B cell (primary cell): ENCODE data around the gene TRPV2. TPM values are rescaled to one million over a fixed set of nuclear protein-coding genes. Genes with fewer than 3 reads are reported as not detected.

Source experiments
- ATAC-seq: fragments of 200-7000 bp; cut with Tn5 transposase; one replicate; pipeline ENCODE4 v1.10.0; 2021; ENCODE audit warnings: low read depth, mild to moderate bottlenecking, moderate number of reproducible peaks, moderate library complexity
- CTCF ChIA-PET: fragments of 350-600 bp; sonication (Branson Sonifier 250); formaldehyde crosslinking; loops from one replicate; lab custom pipeline; 2021; ENCODE audit warnings: antibody characterized with exemption, inconsistent platforms; lab: Charles Lee
- POLR2A ChIA-PET: fragments of 350-600 bp; sonication (Branson Sonifier 250); formaldehyde crosslinking; loops from one replicate; lab custom pipeline; 2021; ENCODE audit warnings: antibody characterized with exemption; lab: Charles Lee
- DNase-seq: peaks from one replicate; pipeline ENCODE4 v3.0.0; 2013
- H2AFZ ChIP-seq: 2 replicates; pipeline ENCODE4 v1.6.1; 2012; ENCODE audit warnings: mild to moderate bottlenecking, low read depth, low read length; ENCODE audit not compliant: insufficient read depth, poor library complexity, severe bottlenecking
- H3K27ac ChIP-seq, 2 donors: 1 replicate in 1 of 2; 2 replicates in 1 of 2; pipeline ENCODE4 v1.5.1; 2012 to 2013; ENCODE audit warnings: low read length in 2 of 2, mild to moderate bottlenecking in 2 of 2, moderate library complexity in 1 of 2
- H3K27me3 ChIP-seq, 4 experiments: fragments of 200-600 bp in 1 of 4; sonication (generic) in 1 of 4; replicated peaks in 1 of 4; 1 replicate in 2 of 4; 2 replicates in 2 of 4; pipeline versions ENCODE4 v1.6.1 to v1.7.0; 2013 to 2016; ENCODE audit warnings: low read length in 3 of 4, mild to moderate bottlenecking in 2 of 4, mixed read lengths in 1 of 4, moderate library complexity in 1 of 4; ENCODE audit not compliant: insufficient read depth in 4 of 4, control insufficient read depth in 3 of 4; ENCODE audit errors: control extremely low read depth in 1 of 4
- H3K36me3 ChIP-seq, 2 experiments: replicated peaks in 1 of 2; 1 replicate in 1 of 2; 2 replicates in 1 of 2; pipeline versions ENCODE4 v1.6.1 to v1.7.1; 2013; ENCODE audit warnings: low read length in 1 of 2; ENCODE audit not compliant: insufficient read depth in 2 of 2, control insufficient read depth in 1 of 2; ENCODE audit errors: control extremely low read depth in 1 of 2, extremely low read depth in 1 of 2
- H3K4me1 ChIP-seq, 2 donors: fragments of 200-600 bp in 1 of 2; sonication (generic) in 1 of 2; 1 replicate in 1 of 2; 2 replicates in 1 of 2; pipeline versions ENCODE4 v1.5.1 to v1.6.1; 2013 to 2017; ENCODE audit warnings: low read length in 2 of 2; ENCODE audit not compliant: control insufficient read depth in 2 of 2, insufficient read depth in 2 of 2
- H3K4me2 ChIP-seq: replicated peaks from 2 replicates; pipeline ENCODE3; 2012; ENCODE audit warnings: mild to moderate bottlenecking, low read depth, low read length; ENCODE audit not compliant: poor library complexity, severe bottlenecking
- H3K4me3 ChIP-seq, 5 experiments: fragments of 200-600 bp in 1 of 5; sonication (generic) in 1 of 5; 1 replicate in 3 of 5; 2 replicates in 2 of 5; pipeline versions ENCODE4 v1.5.1 to v1.7.0; 2011 to 2016; ENCODE audit warnings: low read length in 4 of 5, mild to moderate bottlenecking in 4 of 5, low read depth in 2 of 5, control low read depth in 1 of 5, moderate library complexity in 1 of 5; ENCODE audit not compliant: insufficient read depth in 1 of 5; ENCODE audit errors: control extremely low read depth in 1 of 5, extremely low read depth in 1 of 5
- H3K79me2 ChIP-seq: fragments of 200-600 bp; sonication (generic); one replicate; pipeline ENCODE4 v1.6.0; 2016; ENCODE audit warnings: low read length; ENCODE audit not compliant: control insufficient read depth, insufficient read depth
- H3K9ac ChIP-seq: fragments of 200-600 bp; sonication (generic); 2 replicates; pipeline ENCODE4 v1.6.1; 2017; ENCODE audit warnings: mild to moderate bottlenecking, low read length, moderate library complexity
- H3K9me3 ChIP-seq, 3 donors: one replicate each; pipeline versions ENCODE4 v1.6.1 to v1.7.1; 2013; ENCODE audit warnings: low read length in 2 of 3; ENCODE audit not compliant: control insufficient read depth in 2 of 3, insufficient read depth in 1 of 3; ENCODE audit errors: control extremely low read depth in 1 of 3
- H4K20me1 ChIP-seq: 2 replicates; pipeline ENCODE4 v1.6.0; 2012; ENCODE audit warnings: mild to moderate bottlenecking, low read length; ENCODE audit not compliant: insufficient read depth, control insufficient read depth, poor library complexity, severe bottlenecking
- H3K27ac Mint-ChIP-seq: one replicate; pipeline ENCODE4 v1.8.0; 2021; ENCODE audit warnings: mixed read lengths
- H3K27me3 Mint-ChIP-seq: one replicate; pipeline ENCODE4 v1.8.0; 2021; ENCODE audit warnings: mixed read lengths
- H3K4me1 Mint-ChIP-seq: one replicate; pipeline ENCODE4 v1.8.0; 2021; ENCODE audit warnings: mixed read lengths
- H3K4me3 Mint-ChIP-seq: one replicate; pipeline ENCODE4 v1.8.0; 2021; ENCODE audit warnings: mixed read lengths
- H3K9me3 Mint-ChIP-seq: one replicate; pipeline ENCODE4 v1.8.0; 2022; ENCODE audit warnings: mixed read lengths; ENCODE audit not compliant: insufficient read depth
- EZH2 ChIP-seq: IDR thresholded peaks from 2 replicates; pipeline ENCODE4 v1.6.1; 2012; ENCODE audit warnings: borderline replicate concordance, low read depth, mild to moderate bottlenecking, moderate library complexity, low read length; ENCODE audit not compliant: insufficient read depth, poor library complexity, severe bottlenecking
- WGBS: methylation state at CpG from one replicate; pipeline ENCODE4 v1.1.5; 2013; ENCODE audit warnings: missing lambda C conversion rate; ENCODE audit not compliant: insufficient coverage; 5-methylcytosine and 5-hydroxymethylcytosine counted together
- intact Hi-C: fragments of 100-400 bp; cut with micrococcal nuclease; formaldehyde crosslinking; loops from one replicate; pipeline ENCODE4 v1.10.0; 2022
- polyA plus RNA-seq: library from polyadenylated mRNA; depleted of rRNA; stranded (reverse); fragments of >200 nt; gene quantifications from 2 replicates; pipeline ENCODE4 v1.2.3, GENCODE V29; 2012
- total RNA-seq, 2 donors: library from RNA; stranded (reverse); fragments of 120-200 nt in 1 of 2; gene quantifications; 1 replicate in 1 of 2; 2 replicates in 1 of 2; pipeline versions ENCODE4 v1.2.3 to v1.2.4, GENCODE V29; 2013 to 2022
- TF ChIP-seq, protein P1 (sequence below): fragments of 200-600 bp; IDR thresholded peaks from one replicate; pipeline ENCODE4 v1.8.0; 2022; ENCODE audit warnings: antibody characterized with exemption, mild to moderate bottlenecking

The TRPV2 gene
- total and polyA plus RNA-seq, 2 donors (not counting 1 experiment from before 2014, with no cell fraction given) = 58.6 to 89.0 TPM

DNA sequence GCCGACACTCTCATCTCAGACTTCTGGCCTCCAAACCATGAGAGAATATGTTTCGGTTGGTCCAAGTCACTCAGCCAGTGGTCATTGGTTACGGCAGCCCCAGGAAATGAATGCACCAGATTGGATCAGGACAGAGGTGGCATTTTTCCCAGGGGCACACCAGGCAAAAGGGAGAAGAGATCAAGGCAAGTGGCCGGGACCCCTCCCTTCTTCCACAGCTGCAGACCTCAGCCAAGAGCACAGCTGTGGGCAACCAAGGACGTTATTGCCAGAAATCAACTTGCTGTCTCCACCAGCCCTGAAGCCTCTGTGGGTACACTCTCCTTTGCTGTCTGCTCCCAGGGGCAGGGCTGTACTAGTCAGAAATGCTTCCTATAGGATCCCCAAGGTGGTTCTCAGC lies 55.9 kb downstream of the TRPV2 start:
- Histone ChIP-seq H3K4me3 (no peak overlapping the region), H3K79me2 (no peaks in the 10 kb centered on the region), H3K27me3 (no peaks in the 10 kb centered on the region), H2AFZ (no peak overlapping the region), H3K27ac (no peak overlapping the region), H3K4me1 (no peaks in the 10 kb centered on the region), H3K9me3 (no peaks in the 10 kb centered on the region), H4K20me1 (no peaks in the 10 kb centered on the region), H3K36me3 (no peaks in the 10 kb centered on the region), H3K9ac (no peak overlapping the region), H3K4me2 (no peak overlapping the region)
- TF ChIP-seq, protein P1, sequence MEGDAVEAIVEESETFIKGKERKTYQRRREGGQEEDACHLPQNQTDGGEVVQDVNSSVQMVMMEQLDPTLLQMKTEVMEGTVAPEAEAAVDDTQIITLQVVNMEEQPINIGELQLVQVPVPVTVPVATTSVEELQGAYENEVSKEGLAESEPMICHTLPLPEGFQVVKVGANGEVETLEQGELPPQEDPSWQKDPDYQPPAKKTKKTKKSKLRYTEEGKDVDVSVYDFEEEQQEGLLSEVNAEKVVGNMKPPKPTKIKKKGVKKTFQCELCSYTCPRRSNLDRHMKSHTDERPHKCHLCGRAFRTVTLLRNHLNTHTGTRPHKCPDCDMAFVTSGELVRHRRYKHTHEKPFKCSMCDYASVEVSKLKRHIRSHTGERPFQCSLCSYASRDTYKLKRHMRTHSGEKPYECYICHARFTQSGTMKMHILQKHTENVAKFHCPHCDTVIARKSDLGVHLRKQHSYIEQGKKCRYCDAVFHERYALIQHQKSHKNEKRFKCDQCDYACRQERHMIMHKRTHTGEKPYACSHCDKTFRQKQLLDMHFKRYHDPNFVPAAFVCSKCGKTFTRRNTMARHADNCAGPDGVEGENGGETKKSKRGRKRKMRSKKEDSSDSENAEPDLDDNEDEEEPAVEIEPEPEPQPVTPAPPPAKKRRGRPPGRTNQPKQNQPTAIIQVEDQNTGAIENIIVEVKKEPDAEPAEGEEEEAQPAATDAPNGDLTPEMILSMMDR = no peak
- TF ChIP-seq EZH2 = no peak
- intact Hi-C loops = no loop called here
- Mint-ChIP-seq H3K9me3 (no peaks in the 10 kb centered on the region), H3K4me3 (no peak overlapping the region), H3K27me3 (no peaks in the 10 kb centered on the region), H3K4me1 (no peaks in the 10 kb centered on the region), H3K27ac (no peak overlapping the region)
- no peak for DNase-seq
- no peak for ATAC-seq
- CTCF ChIA-PET = no interaction called here
- WGBS = 94% methylated on average over 4 of the region's 5 CpGs
- POLR2A ChIA-PET = no interaction called here

DNA sequence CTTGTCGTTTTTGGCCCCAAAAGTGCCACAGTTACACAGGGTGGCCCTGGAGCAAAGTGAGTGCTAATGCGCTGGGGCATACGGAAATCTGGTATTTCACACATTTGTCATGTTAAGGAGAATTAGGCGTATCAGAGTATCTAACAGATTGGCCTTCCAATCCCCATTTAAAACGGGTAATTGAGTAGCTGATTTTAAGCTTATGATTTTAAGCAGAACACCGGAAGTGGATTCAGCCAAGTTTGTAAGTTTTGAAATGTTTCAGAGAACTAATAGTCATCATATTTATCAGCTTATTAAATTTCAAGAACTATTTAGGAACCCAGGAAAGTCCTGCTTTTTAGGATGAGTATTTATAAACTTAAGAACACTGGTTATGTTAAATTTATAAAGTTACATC lies 57.2 kb downstream of the TRPV2 start:
- Histone ChIP-seq H3K27ac (no peak overlapping the region), H3K4me2 (no peak overlapping the region), H3K27me3 (no peaks in the 10 kb centered on the region), H3K4me1 (no peaks in the 10 kb centered on the region), H2AFZ (no peak overlapping the region), H3K79me2 (no peaks in the 10 kb centered on the region), H3K9me3 (no peaks in the 10 kb centered on the region), H3K9ac (no peak overlapping the region), H3K4me3 (no peak overlapping the region), H4K20me1 (no peaks in the 10 kb centered on the region), H3K36me3 (no peaks in the 10 kb centered on the region)
- WGBS = 77% methylated on average over 1 of the region's 6 CpGs
- POLR2A ChIA-PET = no interaction called here
- Mint-ChIP-seq H3K4me1 (no peaks in the 10 kb centered on the region), H3K4me3 (no peak overlapping the region), H3K27me3 (no peaks in the 10 kb centered on the region), H3K9me3 (no peaks in the 10 kb centered on the region), H3K27ac (no peak overlapping the region)
- TF ChIP-seq, protein P1 = no peak
- TF ChIP-seq EZH2 = no peak
- intact Hi-C loops = no loop called here
- CTCF ChIA-PET = no interaction called here
- ATAC-seq (no peak), DNase-seq (no peak)
